ENCODE measurements around the gene SYVN1.

GRCh38 chr11:65170058-65170534 is 35.8 kb upstream of the SYVN1 start, which contains the start of gene SPDYC:
- TF ChIP-seq MYC (IDR thresholded peaks at IDR 0.05; ENCODE audit: low read depth, low read length) (no peak), POLR2A (IDR thresholded peaks at IDR 0.05; ENCODE audit: low read depth, low read length) (no peak), EZH2 (IDR thresholded peaks at IDR 0.05; ENCODE audit: borderline replicate concordance, low read depth, low read length, severe bottlenecking) (no peak), POLR2AphosphoS5 (IDR thresholded peaks at IDR 0.05; ENCODE audit: insufficient read depth, low read depth, low read length) (no peak), CTCF (IDR thresholded peaks at IDR 0.05; ENCODE audit: extremely low read depth in 1 of 2, insufficient read depth in 1 of 2, low read depth in 1 of 2, low read length in 2 of 2) (no peak)

All from endothelial cell of umbilical vein (primary cell).